Ramos (cell line): ENCODE results near the gene MTRF1.
"Not testable (repeated sequence)": the region's sequence is repeated elsewhere in the genome, so short reads cannot be mapped to it uniquely, and the experiment has no call there.

Experiments used
- in situ Hi-C: fragments of 300-500 bp; cut with MboI; formaldehyde crosslinking; loops from one replicate; pipeline ENCODE4 v1.14.3; 2022; ENCODE audit warnings: low sequenced_read_pairs; ENCODE audit not compliant: unreplicated experiment

The MTRF1 gene

DNA sequence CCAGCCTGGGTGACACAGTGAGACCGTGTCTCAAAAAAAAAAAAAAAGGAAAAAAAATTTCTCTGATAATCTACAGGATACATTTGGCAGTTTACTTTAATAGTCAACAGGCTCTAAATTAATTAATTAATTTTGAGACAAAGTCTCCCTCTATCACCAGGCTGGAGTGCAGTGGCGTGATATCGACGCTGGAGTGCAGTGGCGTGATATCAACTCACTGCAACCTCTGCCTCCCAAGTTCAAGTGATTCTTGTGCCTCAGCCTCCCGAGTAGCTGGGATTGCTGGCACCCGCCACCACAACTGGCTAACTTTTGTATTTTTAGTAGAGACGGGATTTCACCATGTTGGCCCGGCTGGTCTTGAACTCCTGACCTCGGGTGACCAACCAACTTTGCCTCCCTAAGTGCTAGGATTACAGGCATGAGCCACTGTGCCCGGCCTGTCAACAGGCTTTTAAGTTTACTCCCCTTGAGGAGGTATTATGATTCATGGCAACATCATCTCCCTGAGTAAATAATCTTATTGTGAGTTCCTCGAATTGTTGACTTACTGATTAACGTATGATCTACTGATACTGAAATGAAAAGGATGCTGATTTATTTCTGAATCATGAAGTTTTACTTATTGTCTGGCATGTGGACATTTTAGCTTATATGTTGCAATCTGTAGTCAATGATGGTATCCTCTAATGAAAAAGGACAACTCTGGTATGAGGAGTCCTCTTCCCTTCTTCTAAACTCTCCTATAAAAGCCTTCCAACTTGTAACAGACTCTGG is 21.3 kb upstream of the MTRF1 start:
- in situ Hi-C loops: no loop called here

DNA sequence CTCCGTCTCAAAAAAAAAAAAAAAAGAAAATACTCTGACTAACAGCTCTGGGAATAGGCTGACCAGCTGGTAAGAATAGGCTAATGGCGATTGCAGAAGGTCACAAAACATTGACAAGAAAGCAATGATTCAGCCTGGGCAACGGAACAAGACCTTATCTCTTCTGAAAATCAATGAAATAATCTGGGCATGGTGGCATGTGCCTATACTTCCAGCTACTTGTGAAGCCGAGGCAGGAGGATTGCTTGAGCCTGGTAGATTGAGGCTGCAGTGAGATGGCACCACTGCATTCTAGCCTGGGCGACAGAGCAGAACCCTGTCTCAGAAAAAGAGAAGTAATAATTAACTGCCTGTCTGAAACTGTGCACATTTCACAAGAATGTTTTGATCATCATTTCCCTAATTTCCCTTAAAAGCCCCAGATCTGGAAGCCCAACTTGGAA is 18.8 kb upstream of the MTRF1 start:
- in situ Hi-C loops: no loop called here

DNA sequence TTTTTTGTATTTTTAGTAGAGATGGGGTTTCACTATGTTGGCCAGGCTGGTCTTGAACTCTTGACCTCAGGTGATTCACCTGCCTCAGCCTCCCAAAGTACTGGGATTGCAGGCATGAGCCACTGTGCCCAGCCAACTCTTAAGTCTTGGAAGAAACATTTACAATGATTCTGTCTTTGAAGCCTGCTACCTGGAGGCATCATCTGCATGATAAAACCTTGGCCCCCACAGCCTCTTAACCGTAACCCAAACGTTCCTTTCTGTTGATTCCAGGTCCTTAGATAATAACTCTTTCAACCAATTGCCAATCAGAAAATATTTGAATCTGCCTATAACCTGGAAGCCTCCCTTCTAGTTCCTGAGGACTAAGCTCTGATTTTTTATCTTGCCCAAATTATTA is 15.8 kb upstream of the MTRF1 start:
- in situ Hi-C loops: not testable (repeated sequence)

DNA sequence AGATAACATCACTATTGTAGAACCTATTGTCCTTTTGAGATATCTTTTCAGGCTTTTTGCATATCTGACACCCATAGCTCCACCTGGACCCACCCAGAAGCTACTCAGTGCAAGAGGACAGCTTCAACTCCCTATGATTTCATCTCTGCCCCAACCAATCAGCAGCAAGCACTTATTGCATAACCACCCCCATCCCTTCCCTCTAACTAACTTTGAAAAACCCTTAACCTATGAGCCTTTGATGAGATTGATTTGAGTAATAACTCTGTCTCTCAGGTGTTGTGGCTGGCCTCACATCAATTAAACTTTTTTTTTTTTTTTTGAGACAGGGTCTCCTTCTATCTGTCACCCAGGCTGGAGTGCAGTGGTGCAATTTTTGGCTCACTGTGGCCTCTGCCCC is 13.4 kb upstream of the MTRF1 start:
- in situ Hi-C loops: no loop called here

DNA sequence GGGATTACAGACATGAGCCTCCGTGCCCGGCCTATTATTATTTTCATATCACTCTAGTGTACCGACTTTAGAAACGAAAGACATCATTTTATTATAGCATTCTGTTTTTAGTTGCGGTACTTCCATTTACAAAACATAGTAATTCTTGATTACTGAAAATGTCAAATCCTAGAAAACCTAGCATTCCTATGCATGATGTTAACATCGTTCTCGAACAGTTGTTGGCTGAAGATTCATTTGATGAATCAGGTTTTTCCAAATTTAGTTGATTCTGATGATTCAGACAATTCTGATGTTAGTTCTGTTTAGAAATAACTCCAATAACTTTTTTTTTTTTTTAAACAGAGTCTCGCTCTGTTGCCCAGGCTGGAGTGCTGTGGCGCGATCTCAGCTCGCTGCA is 11.5 kb upstream of the MTRF1 start:
- in situ Hi-C loops: no loop called here

DNA sequence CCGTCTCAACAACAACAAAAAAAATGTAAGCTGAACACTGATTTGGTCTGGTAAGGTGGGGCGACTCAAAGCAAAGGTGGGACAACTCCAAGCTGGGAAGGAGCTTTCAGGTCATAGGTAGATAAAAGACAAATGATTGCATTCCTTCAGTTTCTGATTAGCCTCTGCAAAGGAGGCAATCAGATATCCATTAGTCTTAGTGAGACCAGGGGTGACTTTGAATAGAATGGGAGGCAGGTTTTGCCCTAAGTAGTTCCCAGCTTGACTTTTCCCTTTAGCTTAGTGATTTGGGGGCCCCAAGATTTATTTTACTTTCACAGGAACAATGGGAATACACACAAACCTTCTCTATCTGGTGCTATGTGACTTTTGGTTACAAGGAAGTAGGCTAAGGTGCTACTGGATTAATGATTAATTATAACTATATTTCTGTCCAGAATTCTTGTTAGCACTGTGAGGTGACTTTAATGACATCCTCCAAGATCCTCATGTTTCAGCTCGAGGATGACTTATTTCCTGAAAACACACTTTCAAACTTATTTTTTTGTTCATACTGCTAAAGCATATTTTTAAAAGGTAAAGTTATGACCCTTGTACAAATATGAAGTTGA is 10.6 kb upstream of the MTRF1 start:
- in situ Hi-C loops: no loop called here

DNA sequence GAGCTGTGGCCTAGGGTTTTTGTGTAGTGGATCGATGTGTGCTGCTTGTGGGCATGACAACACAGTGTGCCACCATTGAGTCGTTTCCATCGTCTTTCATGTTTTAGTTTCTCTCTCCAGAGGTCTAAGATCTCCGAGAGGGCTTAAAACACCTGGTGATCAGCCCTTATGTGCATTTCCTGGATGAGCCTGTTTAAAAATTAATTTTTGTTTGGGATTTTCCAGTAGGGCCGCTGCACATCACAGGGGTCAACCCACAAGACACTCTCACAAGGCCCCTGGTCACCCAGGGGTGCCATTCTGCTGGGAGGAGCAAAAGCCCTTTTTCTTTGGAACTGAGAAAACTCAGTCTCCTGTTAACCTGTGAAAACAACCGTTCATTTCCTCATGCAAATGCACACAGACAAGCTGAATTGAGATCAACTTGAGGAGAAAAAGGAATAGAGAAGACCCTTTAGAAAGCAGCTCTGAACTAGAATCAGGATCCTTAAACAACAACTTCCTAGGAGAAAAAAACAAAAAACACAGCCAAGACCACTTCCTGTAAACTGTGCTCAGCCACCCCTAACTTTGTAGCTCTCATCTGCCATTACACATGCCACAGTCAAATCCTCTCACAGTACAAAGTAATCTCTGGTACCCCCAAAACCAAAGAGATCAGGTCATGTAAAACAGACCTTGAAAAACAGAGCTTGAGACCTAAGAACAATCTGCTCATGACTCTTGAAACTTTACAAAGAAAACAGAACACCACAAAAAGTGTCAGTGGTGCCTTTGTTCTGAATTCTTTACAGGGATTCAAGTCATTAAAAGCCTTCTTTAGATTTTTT is 8.3 kb upstream of the MTRF1 start:
- in situ Hi-C loops: no loop called here

DNA sequence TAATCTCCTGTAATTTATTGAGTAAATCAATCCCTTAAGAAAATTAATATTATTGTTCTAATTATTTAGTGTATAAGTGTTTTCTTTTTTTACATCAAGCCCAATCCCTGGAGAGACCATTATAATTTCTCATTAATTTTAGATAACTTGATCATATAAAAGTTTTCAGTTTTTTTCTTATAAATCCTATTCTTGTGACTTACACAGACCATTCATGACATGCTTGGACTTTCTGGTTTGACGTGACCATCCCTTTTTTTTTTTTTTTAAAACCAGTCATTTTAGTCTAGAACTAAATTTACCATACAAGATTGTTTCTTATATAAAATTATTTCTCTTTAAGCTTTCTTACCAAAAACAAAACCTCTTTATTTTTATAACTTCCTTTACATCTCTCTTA is 5.4 kb upstream of the MTRF1 start:
- in situ Hi-C loops: no loop called here

DNA sequence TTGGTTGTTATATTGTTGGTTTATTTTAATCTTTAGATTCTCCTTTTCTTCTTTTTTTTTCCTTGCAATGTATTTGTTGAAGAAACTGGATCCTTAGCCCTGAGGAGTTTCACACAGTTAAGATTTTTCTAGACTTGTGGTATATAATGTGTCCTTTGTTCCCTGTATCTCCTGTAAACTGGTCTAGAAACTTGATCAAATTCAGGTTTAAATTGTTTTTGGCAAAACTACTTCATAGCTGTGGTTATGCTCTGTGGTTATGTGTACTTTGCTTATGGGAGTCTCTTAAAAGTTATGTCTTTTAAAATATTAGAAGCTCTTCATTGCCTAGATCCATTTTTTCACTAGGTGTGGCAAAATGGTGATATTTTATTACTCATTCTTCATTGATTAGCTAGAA is 3.7 kb upstream of the MTRF1 start:
- in situ Hi-C loops: no loop called here

DNA sequence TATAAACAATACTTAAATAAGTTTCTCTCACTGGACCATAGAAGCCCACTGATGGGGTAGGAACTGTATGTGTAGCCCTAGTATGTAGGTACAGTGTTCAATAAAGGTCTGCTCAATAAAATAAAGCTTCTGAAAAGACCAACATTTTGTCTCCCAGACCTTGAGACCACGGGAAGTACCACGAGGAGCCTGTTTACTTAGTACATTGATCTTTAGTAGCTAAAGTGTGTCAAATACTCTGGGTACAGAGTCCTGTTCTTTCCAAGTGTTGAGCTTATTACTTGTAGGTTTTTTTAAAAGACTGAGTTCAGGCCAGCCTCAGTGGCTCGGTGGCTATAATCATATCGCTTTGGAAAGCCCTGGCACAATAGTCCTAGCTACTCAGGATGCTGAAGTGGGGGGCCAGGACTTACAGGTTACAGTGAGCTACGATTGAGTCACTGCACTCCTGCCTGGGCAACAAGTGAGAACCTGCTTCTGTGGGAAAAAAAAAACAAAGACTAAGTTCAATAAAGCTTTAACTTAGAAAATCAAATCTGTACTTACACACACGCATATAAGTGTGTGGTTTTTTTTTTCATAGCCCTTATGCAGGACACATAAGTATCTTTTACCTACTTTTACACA is 3.4 kb downstream of the MTRF1 start:
- in situ Hi-C loops: no loop called here

DNA sequence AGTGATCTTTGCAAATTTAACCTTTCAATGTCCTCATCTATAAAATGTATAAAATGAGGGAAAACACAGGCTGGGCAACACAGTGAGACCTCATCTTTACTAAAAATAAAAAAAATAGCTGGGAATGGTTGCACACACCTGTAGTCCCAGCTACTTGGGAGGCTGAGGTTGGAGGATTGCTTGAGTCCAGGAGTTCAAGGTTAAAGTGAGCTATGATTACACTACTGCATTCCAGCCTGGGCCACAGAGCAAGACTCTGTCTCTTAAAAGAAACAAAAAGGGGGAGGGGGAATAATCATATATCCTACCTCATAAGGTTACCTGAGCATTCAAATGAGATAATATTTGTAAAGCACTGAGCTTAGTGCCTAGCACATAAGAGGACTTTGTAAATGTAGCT is 5.8 kb downstream of the MTRF1 start:
- in situ Hi-C loops: no loop called here

DNA sequence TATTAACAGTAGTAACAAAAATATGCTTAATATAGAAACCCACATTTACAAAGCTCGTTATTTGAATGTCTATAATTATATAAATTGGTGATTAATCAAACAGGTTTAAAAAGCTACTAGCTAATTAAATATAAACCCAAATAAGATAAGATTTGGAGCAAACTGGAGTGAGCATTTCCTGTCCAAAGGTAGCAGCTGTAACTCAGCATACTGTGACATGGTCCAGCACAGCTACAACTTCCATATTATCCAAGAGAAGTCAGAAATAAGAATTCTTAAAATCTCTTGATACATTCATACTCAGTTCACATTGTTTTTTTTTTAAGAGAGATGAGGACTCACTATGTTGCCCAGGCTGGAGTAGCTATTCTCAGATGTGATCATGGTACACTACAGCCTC is 8.5 kb downstream of the MTRF1 start:
- in situ Hi-C loops: no loop called here

DNA sequence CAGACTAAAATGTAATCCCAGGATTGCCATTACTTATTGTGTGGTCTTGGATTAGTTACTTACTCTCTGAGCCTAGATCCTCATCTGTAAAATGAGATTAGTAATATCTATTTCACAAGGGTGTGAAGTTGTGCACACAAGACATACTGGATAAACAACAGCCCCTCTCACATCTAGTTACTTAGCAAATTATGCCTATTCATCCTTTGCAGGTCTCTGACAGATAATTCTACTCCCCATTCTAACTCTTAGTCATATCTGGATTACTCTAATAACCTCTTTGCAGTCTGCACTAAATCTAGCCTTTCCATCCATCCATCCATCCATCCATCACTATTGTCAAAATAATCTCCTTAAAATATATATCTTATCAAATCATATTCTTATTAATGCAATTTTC is 12.4 kb downstream of the MTRF1 start:
- in situ Hi-C loops: no loop called here

DNA sequence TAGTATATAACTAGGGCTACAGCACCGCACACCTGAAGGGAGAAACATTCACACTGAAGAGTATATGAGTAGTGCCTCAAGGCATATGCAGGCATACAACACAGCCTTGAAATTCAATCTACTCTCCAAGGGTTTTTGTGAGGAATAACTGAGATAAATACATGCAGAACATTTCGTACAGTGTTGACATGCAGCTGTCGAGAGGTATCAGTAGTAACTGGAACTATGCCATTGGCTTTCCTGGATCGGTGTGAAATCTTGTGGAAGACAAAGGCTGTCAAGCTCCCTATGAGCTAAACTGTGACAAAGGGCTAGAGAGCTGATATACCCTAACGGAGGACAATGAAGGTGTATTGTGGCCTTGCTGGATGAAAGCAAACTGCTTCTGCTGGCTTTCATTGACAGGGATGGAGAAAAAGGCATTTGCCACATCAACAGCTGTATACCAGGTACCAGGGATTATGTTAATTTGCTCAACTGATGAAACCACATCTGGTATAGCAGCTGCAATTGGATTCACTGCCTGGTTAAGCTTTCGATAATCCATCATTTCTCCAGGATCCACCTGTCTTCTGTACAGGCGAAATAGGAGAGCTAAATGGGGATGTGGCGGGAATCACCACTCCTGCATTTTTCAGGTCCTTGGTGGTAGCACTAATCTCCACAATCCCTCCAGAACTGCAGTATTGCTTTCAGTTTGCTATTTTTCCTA is 16.3 kb downstream of the MTRF1 start:
- in situ Hi-C loops: loop anchor here (10.0 kb wide), 1 partner anchor 52 kb away; the partner anchor contains the start of gene KBTBD7

DNA sequence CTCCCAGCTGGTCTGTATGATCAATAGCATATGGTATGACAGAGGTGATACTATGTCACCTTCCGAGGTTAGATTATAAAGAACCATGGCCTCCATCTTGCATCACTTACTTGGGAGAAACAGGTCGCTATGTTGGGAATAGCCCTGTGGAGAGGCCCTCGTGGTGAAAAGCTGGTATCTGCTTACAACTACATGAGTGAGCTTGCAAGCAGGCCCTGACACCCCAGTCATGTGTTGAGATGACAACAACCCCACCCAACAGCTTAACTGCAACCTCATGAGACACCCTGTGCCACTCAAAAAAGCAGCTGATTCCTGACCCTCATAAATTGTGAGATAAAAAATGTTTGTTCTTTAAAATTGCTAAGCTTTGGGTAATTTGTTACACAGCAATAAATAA is 18.8 kb downstream of the MTRF1 start:
- in situ Hi-C loops: loop anchor here (10.0 kb wide), 1 partner anchor 50 kb away; the partner anchor contains the start of gene KBTBD7

DNA sequence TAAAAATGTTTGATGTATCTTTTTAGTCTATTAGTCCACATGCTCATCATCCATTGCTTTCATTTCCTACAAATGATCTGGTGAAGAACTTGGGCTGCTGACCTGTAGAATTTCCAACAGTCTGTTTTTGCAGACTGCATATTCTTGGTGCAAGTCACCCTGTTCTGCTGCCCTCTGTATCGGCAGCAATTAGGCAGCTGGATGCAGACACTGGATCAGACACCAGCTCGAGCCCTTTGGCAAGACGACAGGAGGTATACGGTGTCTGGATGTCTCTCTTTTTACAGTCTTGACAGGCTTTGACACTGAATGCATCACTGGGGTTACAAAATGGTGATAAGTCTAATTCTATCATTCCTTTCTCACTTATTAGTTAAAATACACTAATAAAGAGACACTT is 21.8 kb downstream of the MTRF1 start:
- in situ Hi-C loops: loop anchor here (10.0 kb wide), 1 partner anchor 47 kb away; the partner anchor contains the start of gene KBTBD7

DNA sequence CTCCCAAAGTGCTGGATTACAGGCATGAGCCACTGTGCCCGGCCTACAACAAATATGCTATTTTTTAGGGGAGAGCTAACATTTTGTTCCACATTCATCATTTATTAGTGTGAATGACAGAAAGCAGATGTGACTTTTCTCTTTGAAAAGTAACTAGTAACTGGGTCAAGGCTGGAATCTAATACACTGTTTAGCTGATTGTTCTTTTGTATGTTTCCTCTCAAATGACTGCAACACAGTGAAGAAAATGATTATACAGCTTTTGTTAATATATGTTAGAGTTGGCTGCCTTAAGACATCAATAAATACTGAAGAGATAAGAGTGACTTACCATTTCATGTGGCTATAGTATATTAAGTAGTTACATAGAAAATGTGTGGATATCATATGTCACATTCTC is 27.0 kb downstream of the MTRF1 start:
- in situ Hi-C loops: no loop called here

DNA sequence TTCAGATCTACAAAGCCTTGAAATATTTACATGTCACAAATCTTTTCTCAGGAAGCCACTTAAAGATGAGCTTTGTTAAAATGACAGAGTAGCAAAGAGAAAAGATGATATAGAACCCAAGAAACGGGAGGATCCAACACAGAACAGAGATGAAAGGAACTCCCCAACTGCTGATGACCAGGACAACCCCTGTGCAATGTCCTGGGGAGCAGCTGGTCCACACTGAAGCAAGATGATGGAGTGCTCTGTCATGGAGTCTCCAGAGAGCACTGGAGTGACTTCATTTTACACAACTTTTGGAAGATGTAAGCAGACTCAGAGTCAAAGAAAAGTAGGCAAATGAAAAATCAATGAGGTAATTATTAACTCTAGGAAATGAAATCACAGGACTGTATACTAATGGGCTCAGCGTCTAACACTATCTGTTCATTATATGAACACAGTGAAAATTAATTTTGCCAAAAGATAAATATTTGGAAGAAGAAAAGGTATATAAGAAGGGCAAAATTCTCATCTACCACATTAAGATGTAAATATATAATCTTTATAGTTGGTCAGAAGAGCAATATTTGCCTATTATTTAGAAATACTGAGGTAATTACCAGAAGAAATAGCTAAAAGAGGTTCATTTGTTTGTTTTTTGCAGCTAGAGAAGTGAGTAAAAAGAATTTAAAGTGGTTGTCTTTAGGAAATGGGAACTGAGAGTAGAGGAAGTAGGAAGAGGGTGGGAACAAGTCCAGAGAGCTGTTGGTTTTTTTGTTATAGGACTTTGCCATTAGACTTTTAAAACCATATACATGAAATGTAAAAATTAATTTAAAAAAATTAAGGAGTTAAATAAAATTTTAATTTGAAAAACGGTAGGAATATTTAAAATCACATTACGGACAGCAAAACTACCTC is 30.5 kb downstream of the MTRF1 start:
- in situ Hi-C loops: loop anchor here (5.0 kb wide), 1 partner anchor 161 kb away; no protein-coding TSS in a partner anchor

DNA sequence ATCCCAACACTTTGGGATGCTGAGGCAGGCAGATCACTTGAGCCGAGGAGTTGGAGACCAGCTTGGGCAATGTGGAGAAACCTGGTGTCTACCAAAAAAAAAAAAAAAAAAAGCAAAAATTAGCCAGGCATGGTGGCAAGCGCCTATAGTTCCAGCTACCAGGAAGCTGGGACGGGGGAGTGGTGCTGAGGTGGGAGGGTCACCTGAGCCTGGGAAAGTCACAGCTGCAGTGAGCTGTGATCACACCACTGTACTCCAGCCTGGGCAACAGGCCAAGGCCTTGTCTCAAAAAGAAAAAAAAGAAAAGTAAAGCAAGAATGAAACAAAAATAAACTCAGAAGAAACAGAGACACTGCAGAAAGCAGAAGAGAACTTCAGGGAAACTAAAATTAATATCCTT is 31.6 kb downstream of the MTRF1 start:
- in situ Hi-C loops: loop anchor here (5.0 kb wide), 1 partner anchor 159 kb away; no protein-coding TSS in a partner anchor
